Nephron progenitor cell (in vitro differentiated cells): ENCODE data around the gene DOCK11.

Experiments used
- DNase-seq: peaks from one replicate; pipeline ENCODE4 v3.0.0; 2021
- H3K27ac Mint-ChIP-seq: 2 replicates; pipeline ENCODE4 v1.8.0; 2021; ENCODE audit warnings: mild to moderate bottlenecking, moderate library complexity, mixed read lengths
- H3K27me3 Mint-ChIP-seq: 2 replicates; pipeline ENCODE4 v1.8.0; 2021; ENCODE audit warnings: mild to moderate bottlenecking, low read depth, mixed read lengths; ENCODE audit not compliant: poor library complexity
- H3K36me3 Mint-ChIP-seq: 2 replicates; pipeline ENCODE4 v1.8.0; 2021; ENCODE audit warnings: low read depth, mixed read lengths
- H3K4me1 Mint-ChIP-seq: 2 replicates; pipeline ENCODE4 v1.8.0; 2021; ENCODE audit warnings: mixed read lengths
- H3K4me3 Mint-ChIP-seq: 2 replicates; pipeline ENCODE4 v1.8.0; 2021; ENCODE audit warnings: mild to moderate bottlenecking, moderate library complexity, mixed read lengths
- H3K9me3 Mint-ChIP-seq: 2 replicates; pipeline ENCODE4 v1.8.0; 2021; ENCODE audit warnings: mild to moderate bottlenecking, moderate library complexity, mixed read lengths
- CTCF ChIP-seq: fragments of 200-600 bp; sonication (generic); IDR thresholded peaks from 2 replicates; pipeline ENCODE4 v1.5.0; 2021; ENCODE audit warnings: antibody characterized with exemption

The DOCK11 gene

GRCh38 chrX:118523920-118524319, 28.3 kb downstream of the DOCK11 start:
- no peak for DNase-seq
- Mint-ChIP-seq H3K4me1 (peaks cover 59% of the 10 kb centered on the region), H3K27ac (peak overlapping the region; percentile 34), H3K36me3 (peaks cover 3% of the 10 kb centered on the region), H3K9me3 (peaks cover 32% of the 10 kb centered on the region), H3K4me3 (no peak overlapping the region), H3K27me3 (no peaks in the 10 kb centered on the region)
- TF ChIP-seq CTCF: no peak

- Mint-ChIP-seq H3K27ac (peak overlapping the region; percentile 34), H3K36me3 (peaks cover 6% of the 10 kb centered on the region), H3K27me3 (no peaks in the 10 kb centered on the region), H3K4me3 (no peak overlapping the region), H3K4me1 (peaks cover 59% of the 10 kb centered on the region), H3K9me3 (peaks cover 33% of the 10 kb centered on the region)
- TF ChIP-seq CTCF: no peak
- no peak for DNase-seq
These were observed 28.7 kb downstream of the DOCK11 start for GRCh38 chrX:118524344-118524743.

GRCh38 chrX:118525174-118525730, 29.6 kb downstream of the DOCK11 start:
- DNase-seq: no peak
- H3K9me3 Mint-ChIP-seq: peaks cover 38% of the 10 kb centered on the region

GRCh38 chrX:118526149-118526548, 30.5 kb downstream of the DOCK11 start:
- H3K4me1 Mint-ChIP-seq: peaks cover 52% of the 10 kb centered on the region

More at GRCh38 chrX:118525174-118525730, 29.6 kb downstream of the DOCK11 start:
- Mint-ChIP-seq H3K36me3 (peaks cover 9% of the 10 kb centered on the region), H3K27ac (no peak overlapping the region), H3K27me3 (no peaks in the 10 kb centered on the region), H3K4me3 (no peak overlapping the region), H3K4me1 (peaks cover 52% of the 10 kb centered on the region)
- TF ChIP-seq CTCF: no peak

GRCh38 chrX:118528071-118528737, 32.6 kb downstream of the DOCK11 start:
- H3K4me1 Mint-ChIP-seq: peaks cover 61% of the 10 kb centered on the region
- DNase-seq: no peak
- no peak overlapping the region for H3K4me3 Mint-ChIP-seq
- no peak overlapping the region for H3K27ac Mint-ChIP-seq
- peaks cover 59% of the 10 kb centered on the region for H3K9me3 Mint-ChIP-seq
- TF ChIP-seq CTCF: no peak
- peaks cover 26% of the 10 kb centered on the region for H3K36me3 Mint-ChIP-seq
- H3K27me3 Mint-ChIP-seq: no peaks in the 10 kb centered on the region

More at GRCh38 chrX:118526149-118526548, 30.5 kb downstream of the DOCK11 start:
- no peak for DNase-seq
- Mint-ChIP-seq H3K9me3 (peaks cover 47% of the 10 kb centered on the region), H3K36me3 (peaks cover 18% of the 10 kb centered on the region), H3K27me3 (no peaks in the 10 kb centered on the region), H3K4me3 (peak overlapping the region; percentile 60), H3K27ac (peak overlapping the region; percentile 99)
- TF ChIP-seq CTCF: no peak
